Endothelial cell (in vitro differentiated cells): Measurements from ENCODE around the gene ITPA. TPM values are rescaled to one million over a fixed set of nuclear protein-coding genes. Genes with fewer than 3 reads are reported as not detected.

Experiments used
- DNase-seq: peaks from one replicate; pipeline ENCODE4 v3.0.0; 2021; ENCODE audit warnings: low spot score
- H3K27ac Mint-ChIP-seq: one replicate; pipeline ENCODE4 v1.8.0; 2021; ENCODE audit warnings: mixed read lengths, inconsistent platforms; ENCODE audit not compliant: unreplicated experiment
- H3K27me3 Mint-ChIP-seq: one replicate; pipeline ENCODE4 v1.8.0; 2021; ENCODE audit warnings: mild to moderate bottlenecking, moderate library complexity, mixed read lengths, inconsistent platforms; ENCODE audit not compliant: unreplicated experiment
- H3K36me3 Mint-ChIP-seq: one replicate; pipeline ENCODE4 v1.8.0; 2021; ENCODE audit warnings: mild to moderate bottlenecking, low read depth, mixed read lengths, inconsistent platforms; ENCODE audit not compliant: unreplicated experiment
- H3K4me1 Mint-ChIP-seq: one replicate; pipeline ENCODE4 v1.8.0; 2021; ENCODE audit warnings: mild to moderate bottlenecking, mixed read lengths, inconsistent platforms; ENCODE audit not compliant: unreplicated experiment
- H3K4me3 Mint-ChIP-seq: one replicate; pipeline ENCODE4 v1.8.0; 2021; ENCODE audit warnings: mild to moderate bottlenecking, mixed read lengths, inconsistent platforms; ENCODE audit not compliant: unreplicated experiment
- H3K9me3 Mint-ChIP-seq: one replicate; pipeline ENCODE4 v1.8.0; 2021; ENCODE audit warnings: mixed read lengths, inconsistent platforms; ENCODE audit not compliant: unreplicated experiment
- total RNA-seq: library from RNA; stranded (reverse); fragmentation: NEBNext Ultra II Directional; extraction: Animal tissue kit (Norgen Biotek cat#: 25700); gene quantifications from one replicate; pipeline ENCODE4 v1.2.1, GENCODE V29; 2021; ENCODE audit not compliant: unreplicated experiment
- TF ChIP-seq, protein P1 (sequence below): fragments of 200-600 bp; sonication (generic); IDR thresholded peaks from one replicate; pipeline ENCODE4 v1.5.0; 2021; ENCODE audit warnings: antibody characterized with exemption; ENCODE audit not compliant: unreplicated experiment

Gene ITPA
- total RNA-seq, 1 donor from 2014 or later, result 45.9 TPM

- peaks cover 49% of the 10 kb centered on the region for H3K36me3 Mint-ChIP-seq
- H3K9me3 Mint-ChIP-seq, result no peaks in the 10 kb centered on the region
- no peak overlapping the region for H3K27ac Mint-ChIP-seq
- peaks cover 6% of the 10 kb centered on the region for H3K27me3 Mint-ChIP-seq
- H3K4me3 Mint-ChIP-seq, result no peak overlapping the region
- no peaks in the 10 kb centered on the region for H3K4me1 Mint-ChIP-seq
- TF ChIP-seq, protein P1, sequence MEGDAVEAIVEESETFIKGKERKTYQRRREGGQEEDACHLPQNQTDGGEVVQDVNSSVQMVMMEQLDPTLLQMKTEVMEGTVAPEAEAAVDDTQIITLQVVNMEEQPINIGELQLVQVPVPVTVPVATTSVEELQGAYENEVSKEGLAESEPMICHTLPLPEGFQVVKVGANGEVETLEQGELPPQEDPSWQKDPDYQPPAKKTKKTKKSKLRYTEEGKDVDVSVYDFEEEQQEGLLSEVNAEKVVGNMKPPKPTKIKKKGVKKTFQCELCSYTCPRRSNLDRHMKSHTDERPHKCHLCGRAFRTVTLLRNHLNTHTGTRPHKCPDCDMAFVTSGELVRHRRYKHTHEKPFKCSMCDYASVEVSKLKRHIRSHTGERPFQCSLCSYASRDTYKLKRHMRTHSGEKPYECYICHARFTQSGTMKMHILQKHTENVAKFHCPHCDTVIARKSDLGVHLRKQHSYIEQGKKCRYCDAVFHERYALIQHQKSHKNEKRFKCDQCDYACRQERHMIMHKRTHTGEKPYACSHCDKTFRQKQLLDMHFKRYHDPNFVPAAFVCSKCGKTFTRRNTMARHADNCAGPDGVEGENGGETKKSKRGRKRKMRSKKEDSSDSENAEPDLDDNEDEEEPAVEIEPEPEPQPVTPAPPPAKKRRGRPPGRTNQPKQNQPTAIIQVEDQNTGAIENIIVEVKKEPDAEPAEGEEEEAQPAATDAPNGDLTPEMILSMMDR, result no peak
- DNase-seq, result no peak
Observed at GRCh38 chr20:3194617-3195280, 14.5 kb upstream of the ITPA start.

GRCh38 chr20:3195590-3196237 lies 13.6 kb upstream of the ITPA start:
- TF ChIP-seq, protein P1, result no peak
- H3K4me3 Mint-ChIP-seq, result peak overlapping the region; percentile 61
- no peaks in the 10 kb centered on the region for H3K4me1 Mint-ChIP-seq
- peaks cover 6% of the 10 kb centered on the region for H3K27me3 Mint-ChIP-seq
- peaks cover 51% of the 10 kb centered on the region for H3K36me3 Mint-ChIP-seq
- no peak for DNase-seq
- H3K9me3 Mint-ChIP-seq, result no peaks in the 10 kb centered on the region
- no peak overlapping the region for H3K27ac Mint-ChIP-seq

GRCh38 chr20:3199206-3199605 lies 10.1 kb upstream of the ITPA start:
- Mint-ChIP-seq H3K9me3 (no peaks in the 10 kb centered on the region), H3K4me3 (peak overlapping the region; percentile 23), H3K36me3 (peaks cover 32% of the 10 kb centered on the region)

GRCh38 chr20:3199976-3200755 lies 9.1 kb upstream of the ITPA start:
- no peak overlapping the region for H3K27ac Mint-ChIP-seq
- H3K4me1 Mint-ChIP-seq, result peaks cover 6% of the 10 kb centered on the region
- peaks cover 4% of the 10 kb centered on the region for H3K27me3 Mint-ChIP-seq
- H3K36me3 Mint-ChIP-seq, result peaks cover 31% of the 10 kb centered on the region
- DNase-seq, result no peak
- H3K9me3 Mint-ChIP-seq, result no peaks in the 10 kb centered on the region
- TF ChIP-seq, protein P1, result no peak
- peak overlapping the region; percentile 54 for H3K4me3 Mint-ChIP-seq

More at GRCh38 chr20:3199206-3199605, 10.1 kb upstream of the ITPA start:
- Mint-ChIP-seq H3K27ac (no peak overlapping the region), H3K4me1 (peaks cover 6% of the 10 kb centered on the region), H3K27me3 (peaks cover 4% of the 10 kb centered on the region)
- TF ChIP-seq, protein P1, result no peak
- no peak for DNase-seq

DNA sequence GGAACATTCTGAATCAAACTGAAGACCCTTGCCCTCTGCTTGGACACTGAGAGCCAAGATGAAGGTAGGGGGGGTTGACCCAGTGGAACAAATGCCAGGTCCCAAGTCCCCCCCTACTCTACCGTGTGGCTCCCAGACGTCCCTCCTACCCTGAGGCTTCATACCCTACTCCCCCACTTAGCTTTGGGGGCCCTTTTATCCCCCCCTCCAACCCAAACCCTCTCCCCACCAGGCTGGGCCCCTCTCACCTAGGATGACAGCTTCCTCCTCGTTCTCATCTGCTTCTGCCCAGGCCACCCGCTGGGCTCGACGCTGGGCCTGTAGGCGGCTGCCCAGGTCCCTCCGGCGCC lies 6.4 kb upstream of the ITPA start:
- Mint-ChIP-seq H3K27ac (no peak overlapping the region), H3K4me1 (peaks cover 6% of the 10 kb centered on the region)

More for the DNA sequence above, 6.4 kb upstream of the ITPA start:
- Mint-ChIP-seq H3K27me3 (peaks cover 4% of the 10 kb centered on the region), H3K4me3 (no peak overlapping the region), H3K9me3 (no peaks in the 10 kb centered on the region), H3K36me3 (peaks cover 17% of the 10 kb centered on the region)
- TF ChIP-seq, protein P1, result no peak
- DNase-seq, result no peak
